Thoracic aorta (tissue), 2 donors: ENCODE measurements around the gene C1GALT1. TPM values are rescaled to one million over a fixed set of nuclear protein-coding genes. Genes with fewer than 3 reads are reported as not detected.

Experiments used
- ATAC-seq: fragments of 150-250 bp; one replicate; pipeline ENCODE4 v1.8.0; 2017; ENCODE audit warnings: low read depth; ENCODE audit not compliant: insufficient number of reproducible peaks, low FRiP score
- DNase-seq: peaks from one replicate; pipeline ENCODE4 v3.0.0-alpha.2; 2020; ENCODE audit warnings: low spot score
- H3K27ac ChIP-seq, 2 donors: fragments of 200-600 bp; sonication (generic); 1 replicate in 1 of 2; 2 replicates in 1 of 2; pipeline ENCODE4 v1.5.1; 2016; ENCODE audit warnings: mild to moderate bottlenecking in 2 of 2, moderate library complexity in 2 of 2
- H3K27me3 ChIP-seq: fragments of 200-600 bp; sonication (generic); replicated peaks from 2 replicates; pipeline ENCODE4 v1.6.0; 2016; ENCODE audit warnings: mild to moderate bottlenecking; ENCODE audit not compliant: insufficient read depth
- H3K36me3 ChIP-seq: fragments of 200-600 bp; sonication (generic); one replicate; pipeline ENCODE4 v1.5.1; 2016
- H3K4me1 ChIP-seq, 2 donors: fragments of 200-600 bp; sonication (generic); 1 replicate in 1 of 2; 2 replicates in 1 of 2; pipeline versions ENCODE4 v1.5.1 to v1.6.0; 2016; ENCODE audit warnings: low read depth in 2 of 2, mild to moderate bottlenecking in 1 of 2; ENCODE audit not compliant: control insufficient read depth in 1 of 2
- H3K4me3 ChIP-seq: fragments of 200-600 bp; sonication (generic); 2 replicates; pipeline ENCODE4 v1.5.1; 2016; ENCODE audit warnings: mild to moderate bottlenecking
- H3K9me3 ChIP-seq: fragments of 200-600 bp; sonication (generic); 2 replicates; pipeline ENCODE4 v1.5.1; 2016
- total RNA-seq, 2 donors: library from RNA; depleted of rRNA; stranded (reverse); fragments of >200 nt; gene quantifications; one replicate each; pipeline versions ENCODE4 v1.1.0 to v1.2.3, GENCODE V29; 2016
- TF ChIP-seq, protein P1 (sequence below): fragments of 200-600 bp; sonication (generic); IDR thresholded peaks from one replicate; pipeline ENCODE4 v1.5.1; 2019; ENCODE audit warnings: antibody characterized with exemption

C1GALT1 gene
- total RNA-seq, 2 donors from 2014 or later = 9.3 to 42.3 TPM

DNA sequence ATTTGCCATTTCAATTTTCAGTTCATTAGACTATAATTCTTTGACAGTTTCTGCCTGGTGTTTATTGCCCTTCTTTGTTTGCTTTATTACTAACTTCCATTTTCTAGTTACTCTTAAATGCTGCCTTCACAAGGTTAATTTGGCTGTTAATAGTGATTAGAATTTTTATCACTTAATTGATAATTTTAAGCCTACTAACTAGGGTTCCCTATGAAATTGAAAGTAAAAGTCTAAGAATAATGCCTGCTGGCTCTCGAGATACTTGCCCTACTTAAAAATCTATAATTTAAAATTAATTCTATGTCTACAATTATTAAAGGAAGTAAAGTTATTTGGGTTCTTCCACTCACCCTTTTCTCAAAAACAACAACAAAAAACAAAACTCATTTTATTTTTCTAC, 65.3 kb downstream of the C1GALT1 start:
- H3K4me3 ChIP-seq = no peak overlapping the region
- DNase-seq = no peak
- no peak overlapping the region for H3K27ac ChIP-seq
- TF ChIP-seq, protein P1, sequence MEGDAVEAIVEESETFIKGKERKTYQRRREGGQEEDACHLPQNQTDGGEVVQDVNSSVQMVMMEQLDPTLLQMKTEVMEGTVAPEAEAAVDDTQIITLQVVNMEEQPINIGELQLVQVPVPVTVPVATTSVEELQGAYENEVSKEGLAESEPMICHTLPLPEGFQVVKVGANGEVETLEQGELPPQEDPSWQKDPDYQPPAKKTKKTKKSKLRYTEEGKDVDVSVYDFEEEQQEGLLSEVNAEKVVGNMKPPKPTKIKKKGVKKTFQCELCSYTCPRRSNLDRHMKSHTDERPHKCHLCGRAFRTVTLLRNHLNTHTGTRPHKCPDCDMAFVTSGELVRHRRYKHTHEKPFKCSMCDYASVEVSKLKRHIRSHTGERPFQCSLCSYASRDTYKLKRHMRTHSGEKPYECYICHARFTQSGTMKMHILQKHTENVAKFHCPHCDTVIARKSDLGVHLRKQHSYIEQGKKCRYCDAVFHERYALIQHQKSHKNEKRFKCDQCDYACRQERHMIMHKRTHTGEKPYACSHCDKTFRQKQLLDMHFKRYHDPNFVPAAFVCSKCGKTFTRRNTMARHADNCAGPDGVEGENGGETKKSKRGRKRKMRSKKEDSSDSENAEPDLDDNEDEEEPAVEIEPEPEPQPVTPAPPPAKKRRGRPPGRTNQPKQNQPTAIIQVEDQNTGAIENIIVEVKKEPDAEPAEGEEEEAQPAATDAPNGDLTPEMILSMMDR = no peak
- no peak for ATAC-seq
- no peaks in the 10 kb centered on the region for H3K36me3 ChIP-seq
- no peaks in the 10 kb centered on the region for H3K4me1 ChIP-seq
- no peaks in the 10 kb centered on the region for H3K27me3 ChIP-seq
- no peaks in the 10 kb centered on the region for H3K9me3 ChIP-seq

- TF ChIP-seq, protein P1 = no peak
- no peaks in the 10 kb centered on the region for H3K4me1 ChIP-seq
- H3K27ac ChIP-seq = no peak overlapping the region
- no peak for ATAC-seq
- DNase-seq = no peak
- no peaks in the 10 kb centered on the region for H3K27me3 ChIP-seq
- no peaks in the 10 kb centered on the region for H3K9me3 ChIP-seq
- H3K36me3 ChIP-seq = no peaks in the 10 kb centered on the region
- H3K4me3 ChIP-seq = no peak overlapping the region
These were observed 67.5 kb downstream of the C1GALT1 start for GRCh38 chr7:7249814-7250213.

GRCh38 chr7:7251742-7252141, 69.4 kb downstream of the C1GALT1 start:
- H3K27me3 ChIP-seq = no peaks in the 10 kb centered on the region
- ATAC-seq = no peak

DNA sequence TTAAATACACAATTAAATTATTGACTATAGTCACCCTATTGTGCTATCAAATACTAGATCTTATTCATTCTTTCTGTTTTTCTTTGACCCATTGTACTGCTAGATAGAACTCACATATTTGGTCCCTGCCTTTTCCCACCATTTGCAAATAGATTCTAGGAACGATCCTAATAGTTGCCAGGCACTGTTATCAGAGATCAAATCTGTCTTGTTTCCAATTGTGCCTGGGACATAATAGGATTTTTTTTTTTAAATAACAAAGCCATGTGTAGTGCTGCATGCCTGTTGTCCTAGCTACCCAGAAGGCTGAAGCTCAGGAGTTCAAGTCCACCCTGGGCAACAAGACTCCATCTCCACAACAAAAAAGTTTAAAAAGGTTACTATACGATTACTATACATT, 72.0 kb downstream of the C1GALT1 start:
- no peaks in the 10 kb centered on the region for H3K27me3 ChIP-seq
- H3K36me3 ChIP-seq = no peaks in the 10 kb centered on the region
- no peaks in the 10 kb centered on the region for H3K4me1 ChIP-seq
- H3K27ac ChIP-seq = no peak overlapping the region
- TF ChIP-seq, protein P1 = no peak
- H3K4me3 ChIP-seq = no peak overlapping the region
- DNase-seq (no peak), ATAC-seq (no peak)
- H3K9me3 ChIP-seq = no peaks in the 10 kb centered on the region

More at GRCh38 chr7:7251742-7252141, 69.4 kb downstream of the C1GALT1 start:
- no peak for DNase-seq
- no peak overlapping the region for H3K27ac ChIP-seq
- H3K9me3 ChIP-seq = no peaks in the 10 kb centered on the region
- TF ChIP-seq, protein P1 = no peak
- H3K4me3 ChIP-seq = no peak overlapping the region
- H3K36me3 ChIP-seq = no peaks in the 10 kb centered on the region
- no peaks in the 10 kb centered on the region for H3K4me1 ChIP-seq

DNA sequence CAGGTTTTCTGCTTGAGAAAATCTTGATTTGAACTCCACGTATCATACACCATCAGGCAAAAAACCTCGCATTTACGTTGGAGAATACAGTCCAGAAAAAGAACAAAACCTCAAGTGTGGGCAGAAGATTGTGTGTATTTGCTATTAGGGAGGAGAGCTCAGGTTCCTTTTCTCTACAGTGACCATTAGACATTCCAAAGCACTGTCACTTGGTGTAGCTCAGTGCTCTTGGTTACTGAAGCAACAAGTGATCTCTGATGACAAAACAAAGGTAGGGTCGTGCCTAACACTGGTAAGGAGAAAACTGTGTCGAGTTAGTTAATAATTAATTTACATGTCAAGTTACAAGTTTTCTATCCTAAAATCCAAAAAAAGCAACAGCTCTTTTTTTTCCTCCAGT, 72.6 kb downstream of the C1GALT1 start:
- DNase-seq (no peak), ATAC-seq (no peak)
- Histone ChIP-seq H3K27ac (no peak overlapping the region), H3K4me3 (no peak overlapping the region), H3K27me3 (no peaks in the 10 kb centered on the region), H3K36me3 (no peaks in the 10 kb centered on the region), H3K9me3 (no peaks in the 10 kb centered on the region), H3K4me1 (no peaks in the 10 kb centered on the region)
- TF ChIP-seq, protein P1 = no peak
